Mesendoderm (in vitro differentiated cells): ENCODE results near the gene TRPM3.
A peak's percentile ranks its signal among the peaks of the same experiment; 100 is the strongest.

Source experiments
- DNase-seq: peaks from one replicate; pipeline ENCODE4 v3.0.0; 2013
- H2AK5ac ChIP-seq: 2 replicates; pipeline ENCODE4 v1.6.1; 2013; ENCODE audit warnings: low read length, inconsistent platforms
- H2BK120ac ChIP-seq: 2 replicates; pipeline ENCODE4 v1.6.1; 2013; ENCODE audit warnings: low read depth, mild to moderate bottlenecking, low read length, moderate library complexity, mixed read lengths
- H2BK15ac ChIP-seq: replicated peaks from 2 replicates; pipeline ENCODE4 v1.6.1; 2013; ENCODE audit warnings: low read depth, mild to moderate bottlenecking, moderate library complexity
- H2BK5ac ChIP-seq: 2 replicates; pipeline ENCODE4 v1.6.1; 2013; ENCODE audit warnings: low read length, inconsistent platforms
- H3K18ac ChIP-seq: 2 replicates; pipeline ENCODE4 v1.6.1; 2013; ENCODE audit warnings: mild to moderate bottlenecking, low read length, mixed read lengths
- H3K23ac ChIP-seq: one replicate; pipeline ENCODE4 v1.6.1; 2013; ENCODE audit warnings: low read length
- H3K27ac ChIP-seq: 2 replicates; pipeline ENCODE4 v1.5.1; 2013; ENCODE audit warnings: low read depth, mild to moderate bottlenecking, inconsistent platforms, low read length, moderate library complexity
- H3K27me3 ChIP-seq: 2 replicates; pipeline ENCODE4 v1.6.1; 2013; ENCODE audit warnings: low read length, control low read depth, mild to moderate bottlenecking, inconsistent platforms; ENCODE audit not compliant: insufficient read depth, poor library complexity
- H3K36me3 ChIP-seq: 2 replicates; pipeline ENCODE4 v1.6.1; 2013; ENCODE audit warnings: low read length, inconsistent platforms; ENCODE audit not compliant: control insufficient read depth, insufficient read depth
- H3K4ac ChIP-seq: one replicate; pipeline ENCODE4 v1.6.1; 2013; ENCODE audit warnings: low read depth, mild to moderate bottlenecking, low read length, moderate library complexity
- H3K4me1 ChIP-seq: 2 replicates; pipeline ENCODE4 v1.6.1; 2013; ENCODE audit warnings: low read depth, low read length, inconsistent platforms; ENCODE audit not compliant: control insufficient read depth
- H3K4me2 ChIP-seq: 2 replicates; pipeline ENCODE4 v1.6.1; 2013; ENCODE audit warnings: low read length
- H3K4me3 ChIP-seq: 2 replicates; pipeline ENCODE4 v1.5.1; 2013; ENCODE audit warnings: mild to moderate bottlenecking, low read length
- H3K56ac ChIP-seq: one replicate; pipeline ENCODE4 v1.6.1; 2013; ENCODE audit warnings: low read length
- H3K79me1 ChIP-seq: 2 replicates; pipeline ENCODE4 v1.6.1; 2013; ENCODE audit warnings: low read length, inconsistent platforms
- H3K79me2 ChIP-seq: 2 replicates; pipeline ENCODE4 v1.6.1; 2013; ENCODE audit warnings: mild to moderate bottlenecking, low read length; ENCODE audit not compliant: control insufficient read depth, insufficient read depth
- H3K9ac ChIP-seq: 2 replicates; pipeline ENCODE4 v1.6.1; 2013; ENCODE audit warnings: low read length, inconsistent platforms
- H4K5ac ChIP-seq: one replicate; pipeline ENCODE4 v1.6.1; 2013; ENCODE audit warnings: low read length
- H4K8ac ChIP-seq: one replicate; pipeline ENCODE4 v1.6.1; 2013; ENCODE audit warnings: low read depth, mild to moderate bottlenecking, control low read depth, low read length, moderate library complexity
- WGBS: extraction: QIAGEN DNeasy Blood & Tissue Kit; methylation state at CpG from one replicate; pipeline ENCODE4 v1.1.7; 2013; ENCODE audit warnings: low lambda C conversion rate, missing lambda C conversion rate; ENCODE audit not compliant: insufficient coverage; ENCODE audit errors: extremely low coverage; 5-methylcytosine and 5-hydroxymethylcytosine counted together

The TRPM3 gene

DNA sequence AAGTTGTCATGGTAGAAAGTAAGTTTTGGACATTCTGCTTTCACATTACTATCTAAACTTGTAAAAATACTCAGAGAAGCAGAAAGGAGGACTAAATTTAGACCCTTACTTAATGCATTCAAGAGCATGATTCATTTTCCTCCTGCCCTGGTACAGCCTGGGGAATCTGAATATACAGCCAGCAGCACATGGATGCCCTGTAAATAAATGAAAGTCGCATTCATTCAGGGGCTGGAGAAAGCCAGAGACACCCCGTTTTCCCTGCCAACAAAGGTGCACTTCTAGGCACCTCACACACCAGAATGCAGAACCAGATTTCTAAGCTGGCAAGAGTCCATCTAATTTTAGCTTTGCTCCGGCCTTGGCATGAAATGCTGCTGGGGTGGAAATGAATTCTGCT is 534.2 kb downstream of the TRPM3 start:
- H4K8ac ChIP-seq, result no peak overlapping the region
- H3K4ac ChIP-seq, result no peak overlapping the region
- H2AK5ac ChIP-seq, result no peak overlapping the region
- H3K4me1 ChIP-seq, result no peaks in the 10 kb centered on the region
- DNase-seq, result no peak
- H3K56ac ChIP-seq, result no peak overlapping the region
- H3K23ac ChIP-seq, result no peak overlapping the region
- no peak overlapping the region for H2BK120ac ChIP-seq
- no peak overlapping the region for H4K5ac ChIP-seq
- H3K4me2 ChIP-seq, result no peak overlapping the region
- no peaks in the 10 kb centered on the region for H3K27me3 ChIP-seq
- no peak overlapping the region for H3K27ac ChIP-seq
- H3K4me3 ChIP-seq, result no peak overlapping the region
- H3K36me3 ChIP-seq, result no peaks in the 10 kb centered on the region
- no peak overlapping the region for H2BK5ac ChIP-seq
- H2BK15ac ChIP-seq, result no peak overlapping the region
- no peak overlapping the region for H3K18ac ChIP-seq
- H3K79me1 ChIP-seq, result no peaks in the 10 kb centered on the region
- no peaks in the 10 kb centered on the region for H3K79me2 ChIP-seq
- no peak overlapping the region for H3K9ac ChIP-seq
- no CpG with 5 or more reads among the region's 3 CpGs for WGBS

DNA sequence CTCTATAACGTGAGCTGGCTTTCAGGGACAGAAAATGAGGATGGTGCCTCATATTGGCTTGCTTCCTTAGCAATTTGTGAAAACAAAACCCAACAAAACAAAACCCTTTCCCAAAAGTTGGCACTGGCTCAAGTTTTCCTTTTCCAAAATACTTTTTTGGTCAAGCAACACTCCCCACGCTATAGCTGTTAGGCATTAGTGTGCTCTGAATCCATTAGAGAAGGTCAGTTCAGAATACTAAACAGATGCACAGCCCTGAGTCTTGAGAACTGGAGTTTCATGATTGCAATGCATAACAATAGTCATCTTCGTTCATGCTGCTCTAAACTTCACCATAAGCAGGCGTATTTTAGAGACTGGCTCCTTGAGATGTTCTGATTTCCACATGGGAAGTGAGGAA is 534.9 kb downstream of the TRPM3 start:
- H3K56ac ChIP-seq, result no peak overlapping the region
- H2AK5ac ChIP-seq, result no peak overlapping the region
- no peak overlapping the region for H3K4ac ChIP-seq
- H3K27ac ChIP-seq, result no peak overlapping the region
- H3K18ac ChIP-seq, result no peak overlapping the region
- H3K79me1 ChIP-seq, result no peaks in the 10 kb centered on the region
- no peaks in the 10 kb centered on the region for H3K36me3 ChIP-seq
- no peaks in the 10 kb centered on the region for H3K79me2 ChIP-seq
- H4K5ac ChIP-seq, result no peak overlapping the region
- H3K9ac ChIP-seq, result no peak overlapping the region
- no peak for DNase-seq
- no peak overlapping the region for H3K4me2 ChIP-seq
- no peak overlapping the region for H4K8ac ChIP-seq
- H2BK120ac ChIP-seq, result no peak overlapping the region
- H3K4me1 ChIP-seq, result no peaks in the 10 kb centered on the region
- WGBS, result no CpG with 5 or more reads among the region's 4 CpGs
- no peak overlapping the region for H3K23ac ChIP-seq
- no peaks in the 10 kb centered on the region for H3K27me3 ChIP-seq
- H3K4me3 ChIP-seq, result no peak overlapping the region
- H2BK15ac ChIP-seq, result no peak overlapping the region
- H2BK5ac ChIP-seq, result no peak overlapping the region

DNA sequence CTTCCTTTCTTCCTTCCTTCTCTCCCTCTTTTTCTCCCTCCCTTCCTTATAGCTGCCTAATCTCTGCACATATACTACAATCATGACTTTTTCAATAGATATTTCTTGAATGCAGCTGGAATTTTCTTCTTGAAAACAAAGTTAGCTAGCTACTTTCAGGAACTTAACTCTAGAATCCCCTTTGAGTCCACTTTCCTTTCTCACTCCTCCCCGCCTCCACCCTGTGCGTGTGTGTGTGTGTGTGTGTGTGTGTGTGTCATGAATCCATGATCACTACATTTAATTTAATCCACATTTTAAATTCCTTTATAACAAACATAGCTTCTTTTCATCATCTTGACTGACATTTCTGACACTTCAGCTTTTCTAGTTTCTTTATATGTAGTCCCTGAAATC is 539.5 kb downstream of the TRPM3 start:
- Histone ChIP-seq H2AK5ac (no peak overlapping the region), H3K79me2 (no peaks in the 10 kb centered on the region), H4K5ac (no peak overlapping the region), H3K27ac (no peak overlapping the region), H3K56ac (no peak overlapping the region), H2BK120ac (no peak overlapping the region), H3K4me1 (no peaks in the 10 kb centered on the region), H3K23ac (no peak overlapping the region), H2BK5ac (no peak overlapping the region), H3K4ac (no peak overlapping the region), H3K27me3 (no peaks in the 10 kb centered on the region), H4K8ac (no peak overlapping the region), H3K36me3 (no peaks in the 10 kb centered on the region), H3K9ac (no peak overlapping the region), H3K4me3 (no peak overlapping the region), H3K79me1 (no peaks in the 10 kb centered on the region), H2BK15ac (no peak overlapping the region), H3K18ac (no peak overlapping the region), H3K4me2 (no peak overlapping the region)
- WGBS, result no CpG with 5 or more reads among the region's 2 CpGs
- no peak for DNase-seq

DNA sequence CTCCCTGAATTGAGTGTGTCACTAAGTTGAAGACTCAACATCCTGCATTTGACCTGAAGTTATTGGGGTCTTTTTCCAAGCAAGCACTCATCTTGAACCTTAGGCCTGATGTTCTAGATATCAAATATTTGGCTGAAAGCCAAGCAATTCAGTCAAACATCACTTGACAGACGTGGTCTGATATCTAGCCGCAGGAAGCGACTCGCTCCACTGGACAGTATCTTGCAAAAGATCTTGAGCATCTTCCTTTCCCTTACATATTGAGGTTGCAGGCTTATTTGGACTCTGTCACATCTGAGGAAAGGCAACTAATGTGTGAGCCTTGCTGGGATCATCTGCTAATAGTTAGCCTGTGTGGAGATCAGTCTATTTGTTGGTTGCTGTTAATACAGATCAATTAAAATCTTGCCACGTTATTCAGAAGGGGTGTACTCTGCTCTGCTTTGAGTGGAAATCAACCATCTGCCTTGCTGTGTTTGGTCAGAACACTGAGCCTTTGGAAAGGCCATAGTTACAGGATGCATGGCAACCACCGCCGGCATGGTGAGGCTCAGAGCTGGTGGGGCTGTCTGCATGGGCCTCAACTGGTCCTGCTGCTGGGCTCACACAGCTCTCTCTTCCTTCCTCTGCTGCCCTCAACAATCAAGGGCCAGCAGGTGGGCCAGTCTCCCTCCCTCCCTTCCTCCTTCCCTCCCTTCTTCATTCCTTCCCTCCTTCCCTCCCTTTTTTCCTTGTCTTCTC is 540.0 kb downstream of the TRPM3 start:
- Histone ChIP-seq H4K8ac (no peak overlapping the region), H4K5ac (no peak overlapping the region), H2BK15ac (no peak overlapping the region), H3K79me1 (no peaks in the 10 kb centered on the region), H3K36me3 (no peaks in the 10 kb centered on the region), H3K9ac (no peak overlapping the region), H3K4ac (no peak overlapping the region), H3K18ac (no peak overlapping the region), H2BK120ac (no peak overlapping the region), H3K23ac (no peak overlapping the region), H2BK5ac (no peak overlapping the region), H3K4me1 (no peaks in the 10 kb centered on the region), H3K27ac (no peak overlapping the region), H3K56ac (no peak overlapping the region), H3K4me3 (no peak overlapping the region), H2AK5ac (no peak overlapping the region), H3K27me3 (no peaks in the 10 kb centered on the region), H3K4me2 (no peak overlapping the region), H3K79me2 (no peaks in the 10 kb centered on the region)
- no peak for DNase-seq
- WGBS, result no CpG with 5 or more reads among the region's 7 CpGs

DNA sequence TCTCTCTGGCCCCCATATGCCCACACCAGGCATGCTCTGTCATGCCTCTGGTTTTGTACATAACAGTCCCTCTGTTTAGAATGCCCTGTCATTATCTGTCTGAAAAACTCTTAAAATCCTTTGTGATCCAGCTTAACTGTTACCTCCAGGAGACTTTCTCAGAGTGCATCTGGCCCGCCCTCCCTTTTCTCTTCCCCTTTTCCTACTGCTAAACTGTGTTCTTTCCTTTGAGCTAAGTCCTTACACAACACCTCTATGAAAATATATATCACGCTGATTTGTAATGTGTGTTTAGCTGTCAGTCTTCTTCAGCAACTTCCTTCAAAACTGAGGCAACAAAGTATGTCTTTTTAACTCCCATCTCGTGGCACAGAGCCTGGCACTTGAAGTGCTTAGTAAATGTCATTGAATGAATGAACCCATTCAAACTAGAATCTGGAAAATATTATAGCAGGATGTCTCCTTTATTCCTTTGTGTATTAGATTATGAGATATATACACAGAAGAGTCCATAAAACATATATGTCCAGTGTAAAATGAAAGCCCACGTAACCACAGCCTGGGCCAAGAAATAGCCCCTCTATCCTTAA is 540.7 kb downstream of the TRPM3 start:
- H3K23ac ChIP-seq, result no peak overlapping the region
- H3K27me3 ChIP-seq, result no peaks in the 10 kb centered on the region
- H4K8ac ChIP-seq, result no peak overlapping the region
- no peak overlapping the region for H2BK15ac ChIP-seq
- H3K56ac ChIP-seq, result no peak overlapping the region
- WGBS, result no CpG with 5 or more reads among the region's 4 CpGs
- no peak overlapping the region for H2BK5ac ChIP-seq
- DNase-seq, result no peak
- H2AK5ac ChIP-seq, result no peak overlapping the region
- no peak overlapping the region for H4K5ac ChIP-seq
- no peak overlapping the region for H3K4me2 ChIP-seq
- H3K4ac ChIP-seq, result no peak overlapping the region
- no peaks in the 10 kb centered on the region for H3K79me2 ChIP-seq
- H3K79me1 ChIP-seq, result no peaks in the 10 kb centered on the region
- no peaks in the 10 kb centered on the region for H3K36me3 ChIP-seq
- no peak overlapping the region for H3K18ac ChIP-seq
- no peak overlapping the region for H3K9ac ChIP-seq
- H2BK120ac ChIP-seq, result no peak overlapping the region
- H3K27ac ChIP-seq, result no peak overlapping the region
- H3K4me3 ChIP-seq, result no peak overlapping the region
- H3K4me1 ChIP-seq, result no peaks in the 10 kb centered on the region

DNA sequence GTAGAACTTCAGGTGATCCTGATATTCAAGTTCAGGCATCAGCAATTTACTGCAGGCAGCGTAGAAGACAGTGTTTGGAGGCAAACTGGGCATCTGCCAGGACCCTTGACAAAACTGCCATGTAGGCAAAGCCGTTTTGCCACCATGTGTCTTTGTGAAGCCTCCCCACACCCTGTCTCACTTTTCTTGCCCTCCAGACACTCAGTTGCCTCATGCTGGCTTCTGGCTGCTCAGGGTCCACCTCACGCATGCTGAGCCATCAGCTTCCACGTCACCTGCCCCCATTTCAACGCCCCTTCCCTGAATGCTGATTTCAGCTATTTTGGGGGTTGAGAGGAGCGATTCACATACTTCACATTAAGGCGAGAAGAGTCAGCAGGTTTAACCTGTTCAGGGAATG is 541.7 kb downstream of the TRPM3 start:
- no peak overlapping the region for H3K18ac ChIP-seq
- H2BK5ac ChIP-seq, result no peak overlapping the region
- no peak overlapping the region for H2BK15ac ChIP-seq
- H3K4ac ChIP-seq, result no peak overlapping the region
- no peak overlapping the region for H3K4me3 ChIP-seq
- no peak overlapping the region for H2AK5ac ChIP-seq
- H3K23ac ChIP-seq, result no peak overlapping the region
- no peak overlapping the region for H3K4me2 ChIP-seq
- H4K5ac ChIP-seq, result no peak overlapping the region
- no peak overlapping the region for H4K8ac ChIP-seq
- no peak overlapping the region for H3K9ac ChIP-seq
- no peaks in the 10 kb centered on the region for H3K36me3 ChIP-seq
- H3K79me2 ChIP-seq, result no peaks in the 10 kb centered on the region
- WGBS, result no CpG with 5 or more reads among the region's 7 CpGs
- no peaks in the 10 kb centered on the region for H3K4me1 ChIP-seq
- peak overlapping the region; percentile 2 for H3K56ac ChIP-seq
- H3K79me1 ChIP-seq, result no peaks in the 10 kb centered on the region
- DNase-seq, result peak; percentile 47
- no peak overlapping the region for H3K27ac ChIP-seq
- no peaks in the 10 kb centered on the region for H3K27me3 ChIP-seq
- no peak overlapping the region for H2BK120ac ChIP-seq
